ENCODE data around the gene XPO6.

- TF ChIP-seq POLR2A (IDR thresholded peaks at IDR 0.05) (no peak), CTCF (IDR thresholded peaks at IDR 0.05) (no peak)
These were observed 144.0 kb downstream of the XPO6 start for GRCh38 chr16:28067604-28068379.
